ENCODE measurements around the gene COPG2. TPM values are rescaled to one million over a fixed set of nuclear protein-coding genes. Genes with fewer than 3 reads are reported as not detected.

COPG2 gene
- total RNA-seq (9.4 and 19.0 TPM in 2 replicates), polyA plus RNA-seq (11.3 and 11.6 TPM in 2 replicates), polyA minus RNA-seq (25.8 and 30.5 TPM in 2 replicates), Bru-seq, nascent RNA (percentile 58 among the genes with signal in this experiment), BruChase-seq, experiment 1, labeled RNA remaining after a 6-hour chase (percentile 54 among the genes with signal in this experiment), BruChase-seq, experiment 2, labeled RNA remaining after a 2-hour chase (percentile 49 among the genes with signal in this experiment)
- 15.8 and 17.4 TPM in 2 replicates for polyA plus RNA-seq (2011; cell fraction: cytosol; rRNA removed)
- polyA plus RNA-seq (2011; cell fraction: nucleus; rRNA removed): 12.5 and 14.4 TPM in 2 replicates
- polyA plus RNA-seq (2012): 17.6 and 18.3 TPM in 2 replicates
- polyA minus RNA-seq (2011; cell fraction: cytosol; rRNA and poly(A)+ RNA removed): 12.7 TPM
- polyA minus RNA-seq (2011; cell fraction: nucleus; rRNA and poly(A)+ RNA removed): 11.8 and 19.4 TPM in 2 replicates
- long read RNA-seq, transcript COPG2-202 (24 exons, 3,134 nt): major isoform, 9 of 14 reads
- long read RNA-seq, partial matches to known transcripts: 0 of 14 reads
- long read RNA-seq, other reads (novel, unspliced or antisense): 5 of 14 reads

GRCh38 chr7:130668258-130669084 is at the start of gene COPG2:
Gene COPG2, minus strand, starts transcription at chr7:130668748. Its CDS starts 80 bp downstream, at chr7:130668668.
- POLR2A ChIA-PET: no interaction called here
- peak; percentile 72 for FAIRE-seq

More at GRCh38 chr7:130668258-130669084, at the start of gene COPG2:
- intact Hi-C loops (cut with micrococcal nuclease) (loop anchor here (1.0 kb wide), 1 partner anchor 182 kb away; no protein-coding TSS in a partner anchor), dilution Hi-C loops (cut with MboI; ENCODE audit: extremely low pct_ligation_motif_present, low sequenced_read_pairs) (no loop called here)
- Histone ChIP-seq H3K36me3 (ENCODE audit: control insufficient read depth in 2 of 2, extremely low read depth in 1 of 2, insufficient read depth in 2 of 2, low read length in 2 of 2) (no peaks in the 10 kb centered on the region), H3K79me2 (ENCODE audit: control insufficient read depth, insufficient read depth, low read length) (no peaks in the 10 kb centered on the region), H3K4me1 (ENCODE audit: control insufficient read depth, extremely low read depth, insufficient read depth, low read length) (peaks cover 4% of the 10 kb centered on the region), H3K9me3 (replicated peaks; ENCODE audit: control insufficient read depth, insufficient read depth, low read length) (no peaks in the 10 kb centered on the region), H3K4me3 (replicated peaks in 1 of 3; ENCODE audit: insufficient read depth in 1 of 3, low read depth in 1 of 3, low read length in 3 of 3) (peak within 1 kb of the TSS; percentile 59 to 87 (median 77)), H3K27me3 (ENCODE audit: control insufficient read depth in 2 of 2, insufficient read depth in 2 of 2, low read length in 2 of 2) (peaks cover 2 to 10% of the 10 kb centered on the region in 2 experiments), H4K20me1 (replicated peaks; ENCODE audit: control insufficient read depth, extremely low read depth, insufficient read depth, low read length) (no peaks in the 10 kb centered on the region), H2AFZ (ENCODE audit: low read depth, low read length) (peak within 1 kb of the TSS; percentile 95), H3K4me2 (ENCODE audit: insufficient read depth, low read length) (peak within 1 kb of the TSS; percentile 94), H3K9ac (replicated peaks; ENCODE audit: extremely low read depth, insufficient read depth, low read length) (peak within 1 kb of the TSS; percentile 11), H3K27ac (ENCODE audit: insufficient read depth, low read depth, low read length) (peak within 1 kb of the TSS; percentile 50), H3K9me1 (replicated peaks; ENCODE audit: control insufficient read depth, extremely low read depth, insufficient read depth, low read length) (no peaks in the 10 kb centered on the region)
- BruUV-seq (replicated peaks): no TSS peak
- DNase-seq (ENCODE audit: low read depth, low spot score): peak; percentile 91
- TF ChIP-seq GATA2 (IDR thresholded peaks at IDR 0.05; ENCODE audit: insufficient read depth, insufficient read length, low read depth, low read length) (no peak), CTCF (IDR thresholded peaks at IDR 0.05; ENCODE audit: extremely low read depth in 1 of 2, insufficient read depth in 1 of 2, low read depth in 1 of 2, low read length in 2 of 2) (no peak), POLR2A (IDR thresholded peaks at IDR 0.05; ENCODE audit: low read depth, low read length) (peak; percentile 76), FOS (IDR thresholded peaks at IDR 0.05; ENCODE audit: borderline replicate concordance, insufficient read depth, low read length) (no peak), MYC (IDR thresholded peaks at IDR 0.05; ENCODE audit: low read depth, low read length) (no peak), MAX (IDR thresholded peaks at IDR 0.05; ENCODE audit: insufficient read depth, insufficient read length) (no peak), POLR2AphosphoS5 (IDR thresholded peaks at IDR 0.05; ENCODE audit: insufficient read depth, low read depth, low read length) (peak; percentile 86)
- CTCF ChIA-PET: interaction anchor here (0.6 to 1.4 kb wide), 2 partner anchors 177 to 597 kb away, joined by 3 read pairs; partner anchors contain the start of gene MEST
